GM20000 (cell line): ENCODE data around the gene CDADC1.
"Not testable (repeated sequence)": the region's sequence is repeated elsewhere in the genome, so short reads cannot be mapped to it uniquely, and the experiment has no call there.

ENCODE experiments used
- DNase-seq: peaks from one replicate; pipeline ENCODE4 v3.0.0; 2012; ENCODE audit warnings: low spot score
- TF ChIP-seq, protein P1 (sequence below): IDR thresholded peaks from 2 replicates; pipeline ENCODE4 v1.5.1; 2012; ENCODE audit warnings: mild to moderate bottlenecking, control low read depth; ENCODE audit errors: extremely low read depth, missing control alignments

The CDADC1 gene

GRCh38 chr13:49288458-49288857, 40.7 kb downstream of the CDADC1 start:
- no peak for DNase-seq
- TF ChIP-seq, protein P1, sequence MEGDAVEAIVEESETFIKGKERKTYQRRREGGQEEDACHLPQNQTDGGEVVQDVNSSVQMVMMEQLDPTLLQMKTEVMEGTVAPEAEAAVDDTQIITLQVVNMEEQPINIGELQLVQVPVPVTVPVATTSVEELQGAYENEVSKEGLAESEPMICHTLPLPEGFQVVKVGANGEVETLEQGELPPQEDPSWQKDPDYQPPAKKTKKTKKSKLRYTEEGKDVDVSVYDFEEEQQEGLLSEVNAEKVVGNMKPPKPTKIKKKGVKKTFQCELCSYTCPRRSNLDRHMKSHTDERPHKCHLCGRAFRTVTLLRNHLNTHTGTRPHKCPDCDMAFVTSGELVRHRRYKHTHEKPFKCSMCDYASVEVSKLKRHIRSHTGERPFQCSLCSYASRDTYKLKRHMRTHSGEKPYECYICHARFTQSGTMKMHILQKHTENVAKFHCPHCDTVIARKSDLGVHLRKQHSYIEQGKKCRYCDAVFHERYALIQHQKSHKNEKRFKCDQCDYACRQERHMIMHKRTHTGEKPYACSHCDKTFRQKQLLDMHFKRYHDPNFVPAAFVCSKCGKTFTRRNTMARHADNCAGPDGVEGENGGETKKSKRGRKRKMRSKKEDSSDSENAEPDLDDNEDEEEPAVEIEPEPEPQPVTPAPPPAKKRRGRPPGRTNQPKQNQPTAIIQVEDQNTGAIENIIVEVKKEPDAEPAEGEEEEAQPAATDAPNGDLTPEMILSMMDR: no peak

DNA sequence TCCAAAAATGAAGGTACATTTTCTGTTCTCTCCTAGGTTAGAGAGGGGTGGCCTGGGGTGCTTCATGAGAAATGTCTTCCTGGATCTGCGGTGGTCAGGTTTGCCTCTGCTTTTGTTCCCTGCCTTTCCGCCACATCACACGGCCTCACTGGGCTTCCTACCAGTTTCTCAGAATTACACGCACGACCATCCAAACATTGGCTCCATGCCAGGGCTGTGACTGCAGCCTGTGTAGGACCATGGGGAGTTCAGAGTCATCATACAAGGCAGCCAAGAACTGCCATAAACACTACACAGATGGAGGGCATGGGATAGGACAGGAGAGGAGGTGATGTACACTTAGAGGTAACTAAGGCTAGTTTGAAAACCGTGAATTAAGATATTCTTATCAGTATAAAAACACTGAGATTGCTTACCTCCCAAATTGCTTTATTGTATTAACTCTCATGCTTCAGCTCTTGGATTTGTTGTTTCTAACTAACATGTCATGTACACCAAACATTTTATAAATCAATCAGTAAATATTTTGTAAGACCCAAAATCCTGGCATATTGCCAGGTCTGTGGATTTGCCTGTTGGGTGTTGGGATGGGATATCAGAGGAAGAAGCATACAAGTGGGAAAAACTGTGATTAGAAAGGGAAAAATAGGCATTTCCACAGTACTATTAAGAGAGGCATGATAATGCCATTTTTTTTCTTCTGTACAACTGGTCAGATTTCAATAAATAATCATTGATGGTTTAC, 45.2 kb downstream of the CDADC1 start:
- no peak for DNase-seq
- TF ChIP-seq, protein P1: no peak

DNA sequence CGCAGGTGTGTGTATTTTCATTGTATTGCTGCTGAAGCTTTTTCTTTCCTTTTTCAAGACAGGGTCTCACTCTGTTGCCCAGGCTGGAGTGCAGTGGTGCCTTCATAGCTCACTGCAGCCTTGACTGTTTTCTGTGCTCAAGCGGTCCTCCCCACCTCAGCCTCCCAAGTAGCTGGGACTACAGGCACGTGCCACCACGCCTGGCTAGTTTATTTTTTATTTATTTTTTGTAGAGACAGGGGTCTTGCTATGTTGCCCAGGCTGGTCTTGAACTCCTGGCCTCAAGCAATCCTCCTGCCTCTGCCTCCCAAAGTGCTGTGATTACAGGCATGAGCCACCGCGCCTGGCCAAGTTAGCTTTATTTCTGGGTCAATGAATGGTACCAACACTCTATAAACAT, 47.0 kb downstream of the CDADC1 start:
- DNase-seq: not testable (repeated sequence)

DNA sequence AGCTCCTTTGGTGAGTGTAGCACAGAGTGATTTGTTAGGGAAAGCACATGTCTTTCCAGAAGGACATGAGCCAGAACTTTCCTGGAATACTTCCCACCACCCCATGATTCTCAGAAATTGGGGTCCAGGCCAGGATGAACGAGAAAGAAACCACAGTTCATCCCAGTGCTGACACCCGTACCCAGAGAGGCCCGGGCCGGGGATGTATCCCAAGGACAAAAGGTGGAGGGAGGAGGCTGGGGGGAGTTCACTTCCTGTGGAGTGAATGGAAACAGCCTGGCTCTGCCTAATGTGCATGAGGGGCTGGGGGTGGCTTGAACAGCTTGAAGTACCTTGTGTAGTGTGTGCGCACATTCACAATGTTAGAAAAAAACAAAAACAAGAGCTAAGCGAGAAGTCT, 47.5 kb downstream of the CDADC1 start:
- TF ChIP-seq, protein P1: no peak
- DNase-seq: no peak

DNA sequence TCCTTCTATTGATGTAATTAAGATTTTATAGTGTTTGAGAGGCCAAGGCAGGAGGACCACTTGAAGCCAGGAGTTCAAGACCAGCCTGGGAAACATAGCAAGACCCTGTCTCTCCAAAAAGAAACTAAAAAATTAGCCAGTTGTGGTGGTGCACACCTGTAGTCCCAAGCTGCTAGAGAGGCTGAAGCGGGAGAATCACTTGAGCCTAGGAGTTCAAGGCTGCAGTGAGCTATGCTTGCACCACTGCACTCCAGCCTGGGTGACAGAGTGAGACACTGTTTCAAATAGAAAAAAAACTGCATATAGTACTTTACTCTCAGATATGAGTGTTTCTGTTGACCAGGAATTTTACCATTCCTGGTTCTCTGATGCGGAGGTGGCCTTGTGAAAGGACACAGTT, 48.9 kb downstream of the CDADC1 start:
- no peak for DNase-seq
- TF ChIP-seq, protein P1: no peak

DNA sequence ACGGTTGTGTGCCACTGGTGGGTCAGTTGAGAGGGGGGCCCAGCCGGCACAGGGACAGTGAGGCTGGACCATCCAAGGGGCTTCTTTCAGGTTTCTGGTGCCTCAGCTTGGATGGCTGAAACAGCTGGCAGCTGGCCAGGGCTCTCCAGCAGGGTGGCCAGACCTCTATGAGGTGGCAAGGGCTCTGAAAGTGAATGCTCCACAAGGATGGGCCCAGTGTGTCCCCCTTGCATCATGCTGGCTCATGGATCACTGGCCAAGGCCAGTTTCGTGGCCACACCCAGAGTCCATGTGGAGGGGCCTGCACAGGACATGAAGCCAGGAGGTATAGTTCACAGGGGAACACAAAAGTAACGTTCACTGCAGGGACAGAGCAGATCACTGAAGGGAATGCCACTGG, 49.6 kb downstream of the CDADC1 start:
- TF ChIP-seq, protein P1: no peak
- DNase-seq: no peak

DNA sequence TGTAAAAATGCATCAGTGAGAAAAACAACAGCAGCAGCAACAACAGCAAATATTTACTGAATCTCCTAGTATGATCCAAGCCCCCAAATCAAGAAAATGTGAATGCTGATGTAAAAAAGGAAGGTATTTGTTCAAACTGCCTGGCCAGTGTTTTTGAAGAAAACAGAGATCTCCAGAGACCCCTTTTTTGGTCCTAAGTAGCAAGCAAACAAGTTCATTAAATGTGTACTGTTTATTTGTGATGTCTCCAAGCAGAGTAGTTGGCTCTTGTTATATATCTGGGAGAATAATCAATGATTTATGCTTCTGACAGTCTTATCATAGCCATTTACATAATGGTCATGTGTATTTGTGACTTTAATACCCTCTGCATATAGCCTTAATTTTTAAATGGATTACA, 50.7 kb downstream of the CDADC1 start:
- DNase-seq: no peak
- TF ChIP-seq, protein P1: no peak
